H1 (cell line): ENCODE measurements around the gene PMM1. TPM values are rescaled to one million over a fixed set of nuclear protein-coding genes. Genes with fewer than 3 reads are reported as not detected.

Experiments
- CTCF ChIA-PET: fragments of 300-600 bp; sonication (Branson Sonifier 250); formaldehyde crosslinking; loops from one replicate; lab custom pipeline; 2021; ENCODE audit not compliant: partially characterized antibody; lab: Charles Lee
- POLR2A ChIA-PET: fragments of 300-600 bp; sonication (Branson Sonifier 250); formaldehyde crosslinking; loops from one replicate; lab custom pipeline; 2021; ENCODE audit warnings: inconsistent platforms; ENCODE audit not compliant: partially characterized antibody; lab: Charles Lee
- DNase-seq, 2 experiments: peaks; one replicate each; pipeline versions ENCODE4 v3.0.0 to v3.0.0-alpha.2; 2010 to 2022; ENCODE audit warnings: low spot score in 2 of 2, low read depth in 1 of 2, mixed read lengths in 1 of 2
- FAIRE-seq: peaks from 2 replicates; lab custom pipeline; 2011; peaks lifted over from hg19 to GRCh38; lab: Jason Lieb, UNC
- H2AFZ ChIP-seq: 2 replicates; pipeline ENCODE4 v1.8.1; 2012; ENCODE audit warnings: low read length, inconsistent platforms
- H2AK5ac ChIP-seq: 2 replicates; pipeline ENCODE4 v1.6.1; 2013; ENCODE audit warnings: low read depth, low read length
- H2BK120ac ChIP-seq: replicated peaks from 2 replicates; pipeline ENCODE3; 2013; ENCODE audit warnings: low read depth, low read length, inconsistent platforms
- H2BK12ac ChIP-seq: 2 replicates; pipeline ENCODE4 v1.6.1; 2013; ENCODE audit warnings: low read depth, low read length
- H2BK15ac ChIP-seq: 2 replicates; pipeline ENCODE4 v1.6.1; 2013; ENCODE audit warnings: low read length
- H2BK20ac ChIP-seq: 2 replicates; pipeline ENCODE4 v1.6.1; 2013; ENCODE audit warnings: low read length
- H2BK5ac ChIP-seq: 2 replicates; pipeline ENCODE4 v1.6.1; 2013; ENCODE audit warnings: low read depth, low read length
- H3K14ac ChIP-seq: 2 replicates; pipeline ENCODE4 v1.6.1; 2013; ENCODE audit warnings: inconsistent platforms; ENCODE audit not compliant: insufficient read length
- H3K18ac ChIP-seq: 2 replicates; pipeline ENCODE4 v1.6.1; 2013; ENCODE audit warnings: low read length; ENCODE audit errors: extremely low read depth
- H3K23ac ChIP-seq: 2 replicates; pipeline ENCODE4 v1.6.1; 2013; ENCODE audit warnings: inconsistent platforms; ENCODE audit not compliant: insufficient read length
- H3K23me2 ChIP-seq: 2 replicates; pipeline ENCODE4 v1.6.1; 2013; ENCODE audit warnings: low read depth, low read length
- H3K27ac ChIP-seq: 2 replicates; pipeline ENCODE4 v1.6.1; 2011; ENCODE audit warnings: low read depth, low read length, inconsistent platforms
- H3K27me3 ChIP-seq, 4 experiments: replicated peaks in 1 of 4; 1 replicate in 1 of 4; 2 replicates in 3 of 4; pipeline versions ENCODE4 v1.6.1 to v1.8.1; 2011 to 2013; ENCODE audit warnings: low read length in 3 of 4, mild to moderate bottlenecking in 3 of 4, inconsistent platforms in 2 of 4, mixed read lengths in 2 of 4, moderate library complexity in 1 of 4; ENCODE audit not compliant: control insufficient read depth in 3 of 4, insufficient read depth in 3 of 4; ENCODE audit errors: extremely low read depth in 1 of 4
- H3K36me3 ChIP-seq, 4 experiments: 2 replicates each; pipeline versions ENCODE4 v1.6.1 to v1.8.1; 2011 to 2013; ENCODE audit warnings: mild to moderate bottlenecking in 4 of 4, low read length in 3 of 4, moderate library complexity in 2 of 4, control low read depth in 1 of 4, inconsistent platforms in 1 of 4; ENCODE audit not compliant: insufficient read depth in 4 of 4, control insufficient read depth in 2 of 4
- H3K4ac ChIP-seq: replicated peaks from 2 replicates; pipeline ENCODE3; 2013; ENCODE audit warnings: low read length, low read depth, mixed read lengths, inconsistent platforms; ENCODE audit not compliant: insufficient read length
- H3K4me1 ChIP-seq, 4 experiments: replicated peaks in 1 of 4; 1 replicate in 1 of 4; 2 replicates in 3 of 4; pipeline versions ENCODE4 v1.6.1 to v1.8.1; 2011 to 2013; ENCODE audit warnings: low read length in 3 of 4, inconsistent platforms in 2 of 4, mixed read lengths in 1 of 4; ENCODE audit not compliant: insufficient read depth in 4 of 4, control insufficient read depth in 3 of 4
- H3K4me2 ChIP-seq, 2 experiments: 2 replicates each; pipeline versions ENCODE4 v1.6.1 to v1.8.1; 2011 to 2013; ENCODE audit warnings: low read depth in 2 of 2, low read length in 2 of 2, control low read depth in 1 of 2, inconsistent platforms in 1 of 2, mild to moderate bottlenecking in 1 of 2; ENCODE audit not compliant: insufficient read depth in 1 of 2
- H3K4me3 ChIP-seq, 4 experiments: fragments of 200-600, 300-600 bp in 1 of 4; sonication (generic), shearing (Covaris generic), sonication (Bioruptor Twin) in 1 of 4; 2 replicates each; pipeline versions ENCODE4 v1.5.1 to v1.8.1; 2011 to 2016; ENCODE audit warnings: low read length in 4 of 4, low read depth in 3 of 4, control low read depth in 2 of 4, inconsistent platforms in 2 of 4, mild to moderate bottlenecking in 2 of 4, mixed read lengths in 1 of 4, moderate library complexity in 1 of 4; ENCODE audit not compliant: insufficient read depth in 2 of 4; ENCODE audit errors: extremely low read depth in 1 of 4
- H3K56ac ChIP-seq: replicated peaks from 2 replicates; pipeline ENCODE3; 2013; ENCODE audit warnings: low read depth, mild to moderate bottlenecking, mixed read lengths, low read length, inconsistent platforms; ENCODE audit not compliant: insufficient read length
- H3K79me1 ChIP-seq: 2 replicates; pipeline ENCODE4 v1.6.1; 2013; ENCODE audit warnings: low read depth, low read length, control low read depth
- H3K79me2 ChIP-seq, 2 experiments: 2 replicates each; pipeline versions ENCODE4 v1.6.1 to v1.8.1; 2012 to 2013; ENCODE audit warnings: low read length in 2 of 2, mild to moderate bottlenecking in 2 of 2, inconsistent platforms in 1 of 2; ENCODE audit not compliant: insufficient read depth in 2 of 2, control insufficient read depth in 1 of 2
- H3K9ac ChIP-seq, 4 experiments: replicated peaks in 1 of 4; 1 replicate in 1 of 4; 2 replicates in 3 of 4; pipeline versions ENCODE4 v1.6.1 to v1.8.1; 2011 to 2013; ENCODE audit warnings: low read depth in 3 of 4, low read length in 3 of 4, control low read depth in 2 of 4, mild to moderate bottlenecking in 2 of 4, moderate library complexity in 2 of 4, inconsistent platforms in 1 of 4; ENCODE audit errors: extremely low read depth in 1 of 4
- H3K9me3 ChIP-seq, 2 experiments: 2 replicates each; pipeline versions ENCODE4 v1.6.1 to v1.8.1; 2012 to 2013; ENCODE audit warnings: mild to moderate bottlenecking in 2 of 2, moderate library complexity in 2 of 2, control low read depth in 1 of 2, inconsistent platforms in 1 of 2, low read depth in 1 of 2, low read length in 1 of 2, mixed read lengths in 1 of 2; ENCODE audit not compliant: insufficient read depth in 2 of 2
- H4K20me1 ChIP-seq, 2 experiments: replicated peaks in 1 of 2; 2 replicates each; pipeline versions ENCODE3 to v1.8.1; 2011 to 2013; ENCODE audit warnings: inconsistent platforms in 2 of 2, low read length in 2 of 2, mild to moderate bottlenecking in 1 of 2; ENCODE audit not compliant: insufficient read depth in 2 of 2, control insufficient read depth in 1 of 2
- H4K5ac ChIP-seq: 2 replicates; pipeline ENCODE4 v1.6.1; 2013; ENCODE audit warnings: low read length, low read depth, mixed read lengths, inconsistent platforms; ENCODE audit not compliant: insufficient read length
- H4K8ac ChIP-seq: 2 replicates; pipeline ENCODE4 v1.8.0; 2013; ENCODE audit warnings: mild to moderate bottlenecking, moderate library complexity, low read length, inconsistent platforms; ENCODE audit not compliant: insufficient read depth; ENCODE audit errors: extremely low read depth
- H4K91ac ChIP-seq: replicated peaks from 2 replicates; pipeline ENCODE3; 2013; ENCODE audit warnings: low read length, mixed read lengths, inconsistent platforms; ENCODE audit not compliant: insufficient read length
- BCL11A ChIP-seq, 2 experiments: IDR thresholded peaks; one replicate each; pipeline ENCODE4 v1.6.1; 2011; ENCODE audit warnings: low read depth in 2 of 2, low read length in 2 of 2, mild to moderate bottlenecking in 2 of 2
- CBX5 ChIP-seq: fragments of 300-800, 300-1000 bp; sonication (generic); IDR thresholded peaks from 2 replicates; pipeline ENCODE4 v1.7.1; 2016; ENCODE audit warnings: antibody characterized with exemption, low read length, low read depth
- CTBP2 ChIP-seq: IDR thresholded peaks from 2 replicates; pipeline ENCODE4 v1.7.0; 2011; ENCODE audit warnings: borderline replicate concordance, mild to moderate bottlenecking, moderate library complexity, mixed read lengths, low read length; ENCODE audit not compliant: insufficient read depth, insufficient read length
- SP2 ChIP-seq: IDR thresholded peaks from 2 replicates; pipeline ENCODE4 v1.6.1; 2012; ENCODE audit warnings: mild to moderate bottlenecking, low read length, inconsistent platforms
- SRF ChIP-seq: IDR thresholded peaks from 2 replicates; pipeline ENCODE4 v1.6.1; 2011; ENCODE audit warnings: mild to moderate bottlenecking, low read depth, low read length, moderate library complexity
- TEAD4 ChIP-seq: IDR thresholded peaks from 2 replicates; pipeline ENCODE4 v1.6.1; 2012; ENCODE audit warnings: low read depth, low read length, inconsistent platforms, mixed read lengths
- WGBS, 2 experiments: shearing (Covaris generic) in 1 of 2; methylation state at CpG; one replicate each; pipeline versions ENCODE4 v1.1.6 to v1.1.7; 2013 to 2015; ENCODE audit warnings: low lambda C conversion rate in 2 of 2, mixed read lengths in 2 of 2, inconsistent platforms in 1 of 2, low coverage in 1 of 2, missing lambda C conversion rate in 1 of 2; ENCODE audit not compliant: insufficient replicate concordance in 2 of 2, insufficient coverage in 1 of 2, insufficient read length in 1 of 2; ENCODE audit errors: extremely low coverage in 1 of 2, missing lambda C conversion rate in 1 of 2; 5-methylcytosine and 5-hydroxymethylcytosine counted together
- polyA plus RNA-seq, 7 experiments: library from polyadenylated mRNA; depleted of rRNA in 3 of 7; stranded (reverse) in 5 of 7; unstranded in 2 of 7; fragments of >200 nt in 5 of 7; fragments of 200-250 nt in 2 of 7; gene quantifications; 1 replicate in 5 of 7; 2 replicates in 1 of 7; 4 replicates in 1 of 7; pipeline versions ENCODE4 v1.2.1 to v1.2.3, GENCODE V29; 2011 to 2013; ENCODE audit warnings: missing spikeins in 2 of 7, mixed read lengths in 2 of 7
- total RNA-seq: library from RNA; stranded (reverse); fragmentation: NEBNext Ultra II Directional; extraction: Animal tissue kit (Norgen Biotek cat#: 25700); gene quantifications from 2 replicates; pipeline ENCODE4 v1.2.1, GENCODE V29; 2021
- TF ChIP-seq, protein P1 (sequence below): IDR thresholded peaks from 2 replicates; pipeline ENCODE4 v1.6.1; 2012; ENCODE audit warnings: low read length, inconsistent platforms

Gene PMM1
- total and polyA plus RNA-seq, 2 of the 8 experiments (the other 6 are each of a cell fraction or from before 2014, with no cell fraction given), result 11.3 to 20.0 TPM

DNA sequence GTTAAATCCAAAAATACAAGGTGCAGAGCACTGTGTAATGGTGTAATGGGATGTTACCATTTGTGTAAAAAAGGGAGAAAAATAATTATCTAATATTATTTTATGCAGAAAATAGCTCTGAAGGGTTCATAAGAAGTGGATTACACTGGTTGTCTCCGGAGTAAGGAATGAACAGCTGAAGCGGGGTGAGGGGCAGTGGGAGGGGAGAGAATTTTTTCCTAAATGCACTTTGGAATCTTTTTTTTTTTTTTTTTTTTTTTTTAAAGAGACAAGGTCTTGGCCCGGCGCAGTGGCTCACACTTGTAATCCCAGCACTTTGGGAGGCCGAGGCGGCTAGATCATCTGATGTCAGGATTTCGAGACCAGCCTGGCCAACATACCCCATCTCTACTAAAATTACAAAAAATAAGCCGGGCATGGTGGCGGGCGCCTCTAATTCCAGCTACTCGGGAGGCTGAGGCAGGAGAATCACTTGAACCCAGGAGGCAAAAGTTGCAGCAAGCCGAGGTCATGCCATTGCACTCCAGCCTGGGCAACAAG is 38.6 kb downstream of the PMM1 start:
- no peaks in the 10 kb centered on the region for H3K36me3 ChIP-seq
- no peak overlapping the region for H3K9ac ChIP-seq

More for the DNA sequence above, 38.6 kb downstream of the PMM1 start:
- H4K8ac ChIP-seq, result no peak overlapping the region
- no peak overlapping the region for H3K23ac ChIP-seq
- no peak overlapping the region for H2BK15ac ChIP-seq
- DNase-seq (no peak), FAIRE-seq (no peak)
- no peak overlapping the region for H2BK5ac ChIP-seq
- no peak overlapping the region for H3K14ac ChIP-seq
- H3K27me3 ChIP-seq, result no peaks in the 10 kb centered on the region
- no peak overlapping the region for H3K4ac ChIP-seq
- no peaks in the 10 kb centered on the region for H3K79me1 ChIP-seq
- H3K4me1 ChIP-seq, result peaks cover 0 to 2% (median 0%) of the 10 kb centered on the region in 4 experiments; a peak in 1 of 7 replicates
- H2BK12ac ChIP-seq, result no peak overlapping the region
- H3K56ac ChIP-seq, result no peak overlapping the region
- no peak overlapping the region for H2BK20ac ChIP-seq
- H4K20me1 ChIP-seq, result no peaks in the 10 kb centered on the region
- H3K4me3 ChIP-seq, result no peak overlapping the region
- no peak overlapping the region for H3K4me2 ChIP-seq
- no peak overlapping the region for H2AK5ac ChIP-seq
- H3K27ac ChIP-seq, result no peak overlapping the region
- 91% methylated on average over 12 of the region's 12 CpGs; no CpG with 5 or more reads in 1 of the 2 experiments for WGBS, 2 experiments
- no peaks in the 10 kb centered on the region for H3K79me2 ChIP-seq
- H2BK120ac ChIP-seq, result no peak overlapping the region
- H3K9me3 ChIP-seq, result no peaks in the 10 kb centered on the region
- POLR2A ChIA-PET, result interaction anchor here (1.1 kb wide), 1 partner anchor 11 kb away, joined by 4 read pairs; no protein-coding TSS in a partner anchor
- no peak overlapping the region for H4K5ac ChIP-seq
- CTCF ChIA-PET, result interaction anchor here (0.6 to 7.4 kb wide), 5 partner anchors 10 to 47 kb away, joined by 3 to 46 read pairs (median 13); partner anchors contain the start of gene CSDC2
- no peaks in the 10 kb centered on the region for H3K23me2 ChIP-seq
- H3K18ac ChIP-seq, result no peak overlapping the region
- H4K91ac ChIP-seq, result no peak overlapping the region
- no peak overlapping the region for H2AFZ ChIP-seq
- TF ChIP-seq, protein P1, sequence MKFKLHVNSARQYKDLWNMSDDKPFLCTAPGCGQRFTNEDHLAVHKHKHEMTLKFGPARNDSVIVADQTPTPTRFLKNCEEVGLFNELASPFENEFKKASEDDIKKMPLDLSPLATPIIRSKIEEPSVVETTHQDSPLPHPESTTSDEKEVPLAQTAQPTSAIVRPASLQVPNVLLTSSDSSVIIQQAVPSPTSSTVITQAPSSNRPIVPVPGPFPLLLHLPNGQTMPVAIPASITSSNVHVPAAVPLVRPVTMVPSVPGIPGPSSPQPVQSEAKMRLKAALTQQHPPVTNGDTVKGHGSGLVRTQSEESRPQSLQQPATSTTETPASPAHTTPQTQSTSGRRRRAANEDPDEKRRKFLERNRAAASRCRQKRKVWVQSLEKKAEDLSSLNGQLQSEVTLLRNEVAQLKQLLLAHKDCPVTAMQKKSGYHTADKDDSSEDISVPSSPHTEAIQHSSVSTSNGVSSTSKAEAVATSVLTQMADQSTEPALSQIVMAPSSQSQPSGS, result no peak
- TF ChIP-seq CBX5 (no peak), CTBP2 (no peak), SRF (no peak), BCL11A (IDR thresholded peaks at IDR 0.05; ENCODE audit: low read depth in 2 of 2, low read length in 2 of 2) (no peak), TEAD4 (no peak), SP2 (no peak)
